ENCODE results near the gene AKIP1.
A peak's percentile ranks its signal among the peaks of the same experiment; 100 is the strongest.

Gene AKIP1

GRCh38 chr11:8926236-8926635 lies 15.2 kb downstream of the AKIP1 start:
- Histone ChIP-seq H3K36me3 (ENCODE audit: control insufficient read depth in 1 of 2, insufficient read depth in 2 of 2, low read depth in 1 of 2, low read length in 2 of 2) (peaks cover 23 to 34% of the 10 kb centered on the region in 2 experiments), H4K91ac (ENCODE audit: low read length) (no peak overlapping the region), H3K27ac (ENCODE audit: low read length, poor library complexity, severe bottlenecking) (no peak overlapping the region), H2BK15ac (ENCODE audit: low read depth, poor library complexity, severe bottlenecking) (no peak overlapping the region), H3K23ac (ENCODE audit: low read length in 2 of 2) (no peak overlapping the region), H3K4me1 (ENCODE audit: control insufficient read depth, insufficient read depth, low read depth, low read length) (peaks cover 3% of the 10 kb centered on the region), H3K4ac (ENCODE audit: low read depth in 1 of 2, low read length in 2 of 2) (no peak overlapping the region), H4K8ac (ENCODE audit: low read length) (no peak overlapping the region), H2BK120ac (ENCODE audit: low read depth, low read length) (no peak overlapping the region), H3K9ac (ENCODE audit: low read length) (no peak overlapping the region), H3K18ac (ENCODE audit: low read depth in 1 of 2, low read length in 2 of 2) (no peak overlapping the region), H3K79me1 (replicated peaks; ENCODE audit: low read length, poor library complexity, severe bottlenecking) (no peaks in the 10 kb centered on the region), H2AFZ (ENCODE audit: low read depth, low read length) (no peak overlapping the region), H2BK12ac (ENCODE audit: low read length in 2 of 2) (no peak overlapping the region), H3K4me2 (ENCODE audit: low read length, poor library complexity, severe bottlenecking) (no peak overlapping the region), H3K9me3 (ENCODE audit: control insufficient read depth, low read length) (no peaks in the 10 kb centered on the region), H3K4me3 (ENCODE audit: insufficient read depth in 1 of 2, low read depth in 1 of 2, low read length in 2 of 2) (no peak overlapping the region), H3K27me3 (ENCODE audit: control insufficient read depth in 1 of 2, insufficient read depth in 1 of 2, low read length in 2 of 2) (no peaks in the 10 kb centered on the region), H2AK5ac (ENCODE audit: low read length, severe bottlenecking) (no peak overlapping the region), H2BK5ac (ENCODE audit: low read depth, low read length, poor library complexity, severe bottlenecking) (no peak overlapping the region), H3K14ac (ENCODE audit: low read length in 2 of 2) (no peak overlapping the region)
- no peak for DNase-seq
- WGBS, result 96% methylated on average over 5 of the region's 5 CpGs

- H3K18ac ChIP-seq (ENCODE audit: low read depth in 1 of 2, low read length in 2 of 2), result no peak overlapping the region
- H3K9me3 ChIP-seq (ENCODE audit: control insufficient read depth, low read length), result no peaks in the 10 kb centered on the region
- DNase-seq, result no peak
- no peak overlapping the region for H2BK120ac ChIP-seq (ENCODE audit: low read depth, low read length)
- H2AK5ac ChIP-seq (ENCODE audit: low read length, severe bottlenecking), result no peak overlapping the region
- no peak overlapping the region for H2BK15ac ChIP-seq (ENCODE audit: low read depth, poor library complexity, severe bottlenecking)
- peak overlapping the region in 1 of 2 experiments; percentile 2 for H3K14ac ChIP-seq (ENCODE audit: low read length in 2 of 2)
- H3K23ac ChIP-seq (ENCODE audit: low read length in 2 of 2), result no peak overlapping the region
- H3K4ac ChIP-seq (ENCODE audit: low read depth in 1 of 2, low read length in 2 of 2), result no peak overlapping the region
- peaks cover 3% of the 10 kb centered on the region for H3K4me1 ChIP-seq (ENCODE audit: control insufficient read depth, insufficient read depth, low read depth, low read length)
- no peak overlapping the region for H3K9ac ChIP-seq (ENCODE audit: low read length)
- H2AFZ ChIP-seq (ENCODE audit: low read depth, low read length), result no peak overlapping the region
- H3K27me3 ChIP-seq (ENCODE audit: control insufficient read depth in 1 of 2, insufficient read depth in 1 of 2, low read length in 2 of 2), result no peaks in the 10 kb centered on the region
- H2BK12ac ChIP-seq (ENCODE audit: low read length in 2 of 2), result no peak overlapping the region
- H4K91ac ChIP-seq (ENCODE audit: low read length), result no peak overlapping the region
- no peaks in the 10 kb centered on the region for H3K79me1 ChIP-seq (replicated peaks; ENCODE audit: low read length, poor library complexity, severe bottlenecking)
- H4K8ac ChIP-seq (ENCODE audit: low read length), result no peak overlapping the region
- H3K4me3 ChIP-seq (ENCODE audit: insufficient read depth in 1 of 2, low read depth in 1 of 2, low read length in 2 of 2), result no peak overlapping the region
- H2BK5ac ChIP-seq (ENCODE audit: low read depth, low read length, poor library complexity, severe bottlenecking), result no peak overlapping the region
- H3K27ac ChIP-seq (ENCODE audit: low read length, poor library complexity, severe bottlenecking), result no peak overlapping the region
- peaks cover 18 to 25% of the 10 kb centered on the region in 2 experiments for H3K36me3 ChIP-seq (ENCODE audit: control insufficient read depth in 1 of 2, insufficient read depth in 2 of 2, low read depth in 1 of 2, low read length in 2 of 2)
- WGBS, result 94% methylated on average over 5 of the region's 5 CpGs
- H3K4me2 ChIP-seq (ENCODE audit: low read length, poor library complexity, severe bottlenecking), result no peak overlapping the region
Measured at GRCh38 chr11:8927233-8927632, 16.2 kb downstream of the AKIP1 start.

GRCh38 chr11:8928205-8928604 lies 17.2 kb downstream of the AKIP1 start:
- no peak overlapping the region for H3K4ac ChIP-seq (ENCODE audit: low read depth in 1 of 2, low read length in 2 of 2)
- no peaks in the 10 kb centered on the region for H3K9me3 ChIP-seq (ENCODE audit: control insufficient read depth, low read length)
- H3K27me3 ChIP-seq (ENCODE audit: control insufficient read depth in 1 of 2, insufficient read depth in 1 of 2, low read length in 2 of 2), result no peaks in the 10 kb centered on the region
- no peak overlapping the region for H2AK5ac ChIP-seq (ENCODE audit: low read length, severe bottlenecking)
- H3K4me2 ChIP-seq (ENCODE audit: low read length, poor library complexity, severe bottlenecking), result no peak overlapping the region
- H3K18ac ChIP-seq (ENCODE audit: low read depth in 1 of 2, low read length in 2 of 2), result no peak overlapping the region
- no peak overlapping the region for H2BK120ac ChIP-seq (ENCODE audit: low read depth, low read length)
- peaks cover 16% of the 10 kb centered on the region in 2 experiments for H3K36me3 ChIP-seq (ENCODE audit: control insufficient read depth in 1 of 2, insufficient read depth in 2 of 2, low read depth in 1 of 2, low read length in 2 of 2)
- peaks cover 7% of the 10 kb centered on the region for H3K4me1 ChIP-seq (ENCODE audit: control insufficient read depth, insufficient read depth, low read depth, low read length)
- DNase-seq, result no peak
- H4K91ac ChIP-seq (ENCODE audit: low read length), result no peak overlapping the region
- H2BK12ac ChIP-seq (ENCODE audit: low read length in 2 of 2), result no peak overlapping the region
- no peak overlapping the region for H3K9ac ChIP-seq (ENCODE audit: low read length)
- no peak overlapping the region for H3K4me3 ChIP-seq (ENCODE audit: insufficient read depth in 1 of 2, low read depth in 1 of 2, low read length in 2 of 2)
- no peak overlapping the region for H2BK15ac ChIP-seq (ENCODE audit: low read depth, poor library complexity, severe bottlenecking)
- no peak overlapping the region for H3K27ac ChIP-seq (ENCODE audit: low read length, poor library complexity, severe bottlenecking)
- H4K8ac ChIP-seq (ENCODE audit: low read length), result no peak overlapping the region
- no peaks in the 10 kb centered on the region for H3K79me1 ChIP-seq (replicated peaks; ENCODE audit: low read length, poor library complexity, severe bottlenecking)
- no peak overlapping the region for H3K14ac ChIP-seq (ENCODE audit: low read length in 2 of 2)
- H2AFZ ChIP-seq (ENCODE audit: low read depth, low read length), result no peak overlapping the region
- 100% methylated on average over 4 of the region's 4 CpGs for WGBS
- no peak overlapping the region for H2BK5ac ChIP-seq (ENCODE audit: low read depth, low read length, poor library complexity, severe bottlenecking)
- H3K23ac ChIP-seq (ENCODE audit: low read length in 2 of 2), result no peak overlapping the region

GRCh38 chr11:8928981-8929615 lies 18.1 kb downstream of the AKIP1 start:
- no peaks in the 10 kb centered on the region for H3K27me3 ChIP-seq (ENCODE audit: control insufficient read depth in 1 of 2, insufficient read depth in 1 of 2, low read length in 2 of 2)
- H2BK120ac ChIP-seq (ENCODE audit: low read depth, low read length), result no peak overlapping the region
- H2AFZ ChIP-seq (ENCODE audit: low read depth, low read length), result no peak overlapping the region
- H3K4me3 ChIP-seq (ENCODE audit: insufficient read depth in 1 of 2, low read depth in 1 of 2, low read length in 2 of 2), result no peak overlapping the region
- H3K18ac ChIP-seq (ENCODE audit: low read depth in 1 of 2, low read length in 2 of 2), result no peak overlapping the region
- 90% methylated on average over 9 of the region's 9 CpGs for WGBS
- H3K14ac ChIP-seq (ENCODE audit: low read length in 2 of 2), result no peak overlapping the region
- no peak overlapping the region for H2BK12ac ChIP-seq (ENCODE audit: low read length in 2 of 2)
- H2AK5ac ChIP-seq (ENCODE audit: low read length, severe bottlenecking), result no peak overlapping the region
- H3K4ac ChIP-seq (ENCODE audit: low read depth in 1 of 2, low read length in 2 of 2), result no peak overlapping the region
- no peak overlapping the region for H3K27ac ChIP-seq (ENCODE audit: low read length, poor library complexity, severe bottlenecking)
- DNase-seq, result peak; percentile 36
- no peak overlapping the region for H2BK5ac ChIP-seq (ENCODE audit: low read depth, low read length, poor library complexity, severe bottlenecking)
- H3K9ac ChIP-seq (ENCODE audit: low read length), result no peak overlapping the region
- no peak overlapping the region for H4K91ac ChIP-seq (ENCODE audit: low read length)
- H3K4me2 ChIP-seq (ENCODE audit: low read length, poor library complexity, severe bottlenecking), result no peak overlapping the region
- H3K79me1 ChIP-seq (replicated peaks; ENCODE audit: low read length, poor library complexity, severe bottlenecking), result no peaks in the 10 kb centered on the region
- H3K36me3 ChIP-seq (ENCODE audit: control insufficient read depth in 1 of 2, insufficient read depth in 2 of 2, low read depth in 1 of 2, low read length in 2 of 2), result peaks cover 12 to 16% of the 10 kb centered on the region in 2 experiments
- H3K4me1 ChIP-seq (ENCODE audit: control insufficient read depth, insufficient read depth, low read depth, low read length), result peaks cover 7% of the 10 kb centered on the region
- H3K9me3 ChIP-seq (ENCODE audit: control insufficient read depth, low read length), result no peaks in the 10 kb centered on the region
- no peak overlapping the region for H4K8ac ChIP-seq (ENCODE audit: low read length)
- no peak overlapping the region for H2BK15ac ChIP-seq (ENCODE audit: low read depth, poor library complexity, severe bottlenecking)
- H3K23ac ChIP-seq (ENCODE audit: low read length in 2 of 2), result no peak overlapping the region
